Activated CD4-positive, alpha-beta T cell treated with anti-CD3 and anti-CD28 coated beads for 48 hours (primary cell): ENCODE results near the gene DENND1A.

ENCODE experiments used
- DNase-seq: peaks from one replicate; pipeline ENCODE4 v3.0.0-alpha.2; 2020

DENND1A gene

DNA sequence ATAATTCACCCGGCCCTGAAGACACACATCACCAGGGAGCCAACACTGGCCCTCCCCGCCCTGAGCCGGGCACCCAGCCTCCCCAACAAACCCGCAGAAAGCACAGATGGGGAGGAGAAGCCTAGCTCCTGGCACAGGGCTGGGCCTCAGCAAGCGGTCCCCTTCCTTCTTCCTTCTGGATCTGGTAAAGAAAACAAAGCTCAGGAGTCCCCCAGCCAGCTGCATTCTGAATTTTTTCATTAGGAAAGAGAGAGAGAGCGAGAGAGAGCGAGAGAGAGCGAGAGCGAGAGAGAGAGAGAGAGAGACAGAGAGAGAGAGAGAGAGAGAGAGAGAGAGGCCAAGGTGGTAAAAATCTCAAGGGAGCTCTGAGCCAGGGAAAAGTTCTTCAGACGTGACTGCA, 378.2 kb downstream of the DENND1A start:
- DNase-seq = no peak

DNA sequence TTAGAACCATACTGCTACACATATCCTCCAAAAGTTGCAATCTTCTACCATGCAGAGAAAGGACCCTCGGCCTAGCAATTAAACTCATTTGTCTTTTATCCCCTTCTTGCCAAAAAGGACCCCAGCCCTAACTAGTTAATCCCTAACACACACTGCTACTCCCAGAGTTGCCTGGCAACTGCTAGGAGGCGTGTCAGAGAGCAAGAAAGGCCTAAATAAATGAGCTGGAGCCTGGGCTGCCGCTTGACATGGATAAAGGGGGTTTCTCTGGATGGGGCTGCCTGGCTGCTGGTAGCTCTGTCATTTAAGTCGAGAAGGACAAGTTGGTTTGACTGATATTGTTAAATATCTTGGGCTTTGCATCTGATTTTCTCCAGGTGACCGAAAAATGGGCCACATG, 379.1 kb downstream of the DENND1A start:
- no peak for DNase-seq

DNA sequence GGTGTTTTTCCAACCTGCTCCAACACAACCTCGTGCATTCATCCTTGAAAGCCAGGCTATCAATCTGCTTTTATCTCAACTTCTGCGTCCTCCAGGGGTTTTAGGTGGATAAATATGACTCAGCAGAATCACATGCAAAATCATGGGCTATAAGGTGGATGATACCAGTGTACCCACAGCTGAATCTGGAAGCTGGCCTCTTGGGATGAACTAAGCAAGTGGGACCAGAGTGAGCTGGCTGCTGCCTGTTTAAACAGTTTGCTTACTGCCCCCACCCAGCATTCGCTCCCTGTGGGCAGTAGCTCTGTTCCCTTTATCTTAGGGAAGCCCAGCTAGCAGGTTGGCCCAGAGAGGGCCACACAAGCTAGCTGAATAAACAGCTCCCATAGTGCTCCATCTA, 379.9 kb downstream of the DENND1A start:
- DNase-seq = no peak

DNA sequence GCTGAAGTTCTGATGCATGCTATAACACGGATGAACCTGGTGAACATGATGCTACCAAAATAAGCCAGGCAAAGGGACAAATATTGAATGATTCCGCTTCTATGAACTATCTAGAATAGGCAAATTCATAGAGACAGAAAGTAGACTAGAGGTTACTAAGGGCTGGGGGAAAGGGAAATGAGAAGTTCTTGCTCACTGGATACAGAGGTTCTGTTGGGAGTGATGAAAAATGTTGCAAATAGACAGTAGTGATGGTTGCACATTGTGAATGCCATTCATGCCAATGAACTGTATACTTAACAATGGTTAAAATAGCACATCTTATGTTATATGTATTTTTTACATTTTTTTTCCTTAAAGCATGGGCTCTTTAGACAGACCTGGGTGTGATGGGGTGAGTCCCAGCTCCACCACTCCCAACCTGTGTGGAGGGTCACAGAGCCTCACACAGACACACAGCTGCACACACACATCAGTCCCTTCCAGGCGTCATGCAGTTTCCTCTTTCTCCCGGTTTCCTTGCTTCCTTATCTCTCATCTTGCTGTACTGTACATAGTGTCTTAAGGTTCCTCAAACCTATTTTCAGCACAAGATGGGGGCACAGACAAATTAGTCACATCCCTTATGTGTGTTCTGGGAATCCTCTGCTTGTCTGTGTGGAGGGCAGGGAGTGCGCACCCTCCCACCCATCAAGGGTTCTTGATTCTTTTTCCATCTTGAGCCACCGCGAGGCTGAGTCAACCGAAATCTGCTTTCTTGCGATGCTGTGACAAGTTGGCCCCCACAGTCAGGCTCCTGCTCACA, 381.0 kb downstream of the DENND1A start:
- DNase-seq = peak; percentile 81

DNA sequence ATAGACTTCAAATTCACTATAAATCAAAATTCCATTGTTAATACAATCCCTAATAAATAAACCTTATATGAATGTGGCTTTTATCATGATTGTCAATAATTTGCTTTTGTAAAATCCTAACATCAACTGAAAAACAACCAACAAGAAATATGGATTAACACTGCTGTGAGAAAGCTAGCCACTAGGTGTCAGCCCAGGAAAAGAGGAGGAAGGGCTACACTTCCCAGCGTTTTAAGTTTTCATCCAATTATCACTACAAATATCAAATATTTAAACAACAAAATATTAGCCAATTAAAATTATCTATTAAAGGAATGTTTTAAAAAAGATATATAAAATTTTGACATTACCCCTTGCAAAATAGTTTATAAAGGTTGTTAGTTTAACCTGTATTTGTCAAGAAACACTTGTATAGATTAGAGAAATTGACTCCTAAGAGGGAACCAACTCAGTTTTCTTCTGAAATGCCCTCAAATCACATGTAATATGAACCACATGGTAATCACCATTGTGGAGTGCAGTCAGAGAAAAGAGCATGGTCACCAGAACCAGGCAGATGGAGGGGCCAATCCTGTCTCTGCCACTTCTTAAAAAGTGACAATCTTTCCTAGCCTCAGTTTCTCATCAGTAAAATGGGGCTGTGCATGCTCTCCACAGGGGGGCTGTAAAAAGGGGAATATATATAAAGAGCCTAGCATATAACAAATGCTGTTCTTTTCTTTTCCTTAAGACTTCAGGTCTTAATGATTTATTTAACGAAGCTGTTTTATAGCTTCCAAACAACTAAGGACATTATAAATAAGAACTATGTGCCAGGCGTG, 385.7 kb downstream of the DENND1A start:
- DNase-seq = peak; percentile 23

DNA sequence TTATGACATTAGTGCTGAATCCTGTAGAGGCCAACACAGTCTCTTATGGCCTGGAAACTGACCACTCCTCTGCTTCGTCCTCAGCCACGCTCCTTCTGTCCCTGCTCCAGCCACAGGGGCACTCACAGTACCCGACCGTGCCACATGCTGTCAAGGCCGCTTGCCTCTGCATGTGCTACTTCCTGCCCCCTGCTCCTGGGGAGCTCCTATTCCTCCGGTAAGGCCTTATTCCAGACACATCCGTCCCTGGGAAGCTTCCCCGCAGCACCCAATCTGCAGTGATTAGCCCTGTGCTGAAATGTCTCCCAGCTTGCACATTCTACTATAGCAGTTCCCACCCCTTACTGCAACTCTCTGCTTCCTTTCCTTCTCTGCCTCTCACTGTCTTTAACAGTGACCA, 386.4 kb downstream of the DENND1A start:
- DNase-seq = no peak

DNA sequence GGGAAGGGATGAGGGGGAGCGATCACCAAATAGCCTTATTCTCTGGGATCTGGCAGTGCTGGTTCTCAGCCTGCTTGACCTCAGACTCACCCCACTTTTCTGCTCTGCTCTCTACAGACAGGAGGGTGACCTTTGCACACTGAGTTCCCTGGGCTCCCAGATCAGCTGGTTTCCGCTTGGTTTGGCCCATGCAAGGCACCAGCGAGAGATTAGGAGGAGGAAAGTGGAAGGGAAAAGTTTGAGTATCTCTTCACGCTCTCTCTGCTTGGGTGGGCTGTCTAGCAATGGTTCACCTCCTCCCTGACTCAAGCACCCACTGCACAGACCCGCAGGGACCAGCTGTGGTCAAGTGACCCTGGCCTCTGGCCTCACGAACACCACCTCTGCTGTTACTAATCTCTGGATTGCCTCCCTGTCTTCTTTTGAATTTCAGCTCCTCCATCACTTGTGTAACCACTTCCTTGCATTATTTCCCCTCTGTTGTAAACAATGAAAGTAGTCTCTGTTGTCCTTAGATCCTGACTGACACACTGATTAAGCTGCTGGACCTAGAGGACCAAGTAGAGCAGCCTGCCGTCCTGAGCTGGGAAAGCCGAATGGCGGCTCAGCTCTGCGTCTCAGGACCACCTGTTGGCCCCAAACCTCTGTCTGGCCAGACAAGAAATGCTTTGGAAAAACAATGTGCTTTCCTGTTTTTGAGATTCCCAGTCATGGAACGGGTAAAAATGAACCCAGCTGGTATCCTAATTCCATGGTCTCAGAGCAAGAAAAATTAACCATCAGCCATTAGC, 387.3 kb downstream of the DENND1A start:
- DNase-seq = no peak

DNA sequence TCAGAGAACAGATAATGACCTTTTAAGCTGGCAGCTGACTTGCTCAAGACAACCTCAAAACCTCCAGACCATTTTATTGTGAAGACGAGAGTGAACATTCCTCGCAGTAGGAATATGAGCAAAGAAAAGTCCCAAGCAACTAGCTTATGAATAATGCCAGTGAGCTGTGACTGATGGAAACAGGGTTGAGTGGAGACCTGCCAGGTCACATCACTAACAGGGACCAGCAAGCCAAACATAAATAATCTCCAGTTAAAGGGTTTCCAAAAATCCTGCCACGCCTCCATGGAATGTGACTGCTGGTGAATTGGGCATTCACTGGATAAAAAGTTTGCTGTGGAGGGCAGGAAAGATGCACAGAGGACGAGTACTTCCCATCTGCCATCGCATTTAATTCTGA, 388.5 kb downstream of the DENND1A start:
- DNase-seq = no peak

DNA sequence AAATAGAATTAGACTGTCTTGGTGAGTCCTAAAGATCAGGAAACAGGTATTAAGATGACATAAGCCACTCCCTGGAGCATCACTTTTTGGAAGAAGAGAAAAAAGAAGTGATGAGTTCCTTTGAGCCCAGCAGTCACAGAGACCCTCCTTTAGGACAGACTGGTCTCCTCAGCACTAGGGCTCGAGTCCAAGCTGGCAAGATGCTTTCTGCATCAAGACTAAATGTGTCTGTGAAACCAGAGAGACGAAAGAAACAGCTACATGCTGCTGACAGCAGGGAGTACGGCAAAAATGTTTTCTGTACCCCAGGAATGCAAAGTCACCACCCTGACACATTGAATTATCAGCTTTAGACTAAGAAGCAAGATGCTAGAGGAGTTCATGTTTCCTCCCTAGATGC, 389.5 kb downstream of the DENND1A start:
- DNase-seq = no peak

DNA sequence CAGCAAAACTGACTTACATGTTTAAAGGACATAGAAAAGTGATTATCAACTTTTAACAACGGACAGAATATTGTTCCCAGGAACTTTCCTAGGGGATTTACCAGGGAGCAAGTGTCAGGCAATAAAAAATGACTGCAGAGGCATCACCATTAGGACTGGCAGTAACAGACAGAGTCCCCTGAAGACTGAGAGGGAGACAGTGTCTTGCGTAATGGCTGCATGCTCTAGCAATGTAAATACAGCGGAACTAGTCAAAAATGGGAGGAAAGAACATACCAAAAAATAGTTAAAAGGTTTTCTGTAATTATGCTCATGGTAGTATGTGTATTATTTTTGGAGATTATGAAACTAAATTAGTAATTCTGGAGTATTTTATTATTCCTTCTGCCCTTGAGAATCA, 392.1 kb downstream of the DENND1A start:
- no peak for DNase-seq

DNA sequence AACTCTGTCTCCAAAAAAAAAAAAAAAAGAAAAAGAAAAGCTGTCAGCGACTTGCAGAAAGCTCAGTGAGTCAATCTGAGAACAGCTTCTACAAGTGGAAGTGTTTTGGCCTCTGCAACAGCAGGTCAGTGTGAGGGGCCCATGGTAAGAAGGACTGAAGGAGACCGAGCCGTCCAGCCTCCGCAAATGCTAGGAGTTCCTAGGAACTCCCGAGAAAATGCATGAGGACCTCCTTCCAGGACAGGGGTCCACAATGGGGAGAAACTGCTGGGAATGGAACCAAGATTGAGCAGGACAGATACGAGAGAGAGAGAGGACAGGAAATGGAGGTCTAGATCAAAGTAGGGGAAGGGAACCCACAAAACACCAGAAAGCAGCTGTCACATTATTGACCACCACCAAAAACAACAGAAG, 393.5 kb downstream of the DENND1A start:
- no peak for DNase-seq

DNA sequence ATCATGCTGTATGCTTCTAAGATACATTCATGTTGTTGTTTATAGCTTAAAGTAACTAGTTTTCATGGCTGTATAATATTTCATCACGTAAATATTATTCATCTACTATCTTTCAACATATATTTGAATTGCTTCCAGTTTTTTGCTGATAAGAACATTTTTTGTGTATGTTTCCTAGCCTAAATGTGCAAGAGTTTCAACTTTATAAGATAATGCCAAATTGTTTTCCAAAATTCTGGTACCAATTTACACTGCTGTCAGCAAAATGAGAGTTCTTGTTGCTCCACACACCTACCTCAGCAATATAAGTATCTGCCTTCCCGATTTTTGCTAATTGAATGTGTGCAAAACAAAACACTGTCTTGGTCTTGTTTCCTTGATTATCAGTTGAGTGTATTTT, 395.6 kb downstream of the DENND1A start:
- no peak for DNase-seq

DNA sequence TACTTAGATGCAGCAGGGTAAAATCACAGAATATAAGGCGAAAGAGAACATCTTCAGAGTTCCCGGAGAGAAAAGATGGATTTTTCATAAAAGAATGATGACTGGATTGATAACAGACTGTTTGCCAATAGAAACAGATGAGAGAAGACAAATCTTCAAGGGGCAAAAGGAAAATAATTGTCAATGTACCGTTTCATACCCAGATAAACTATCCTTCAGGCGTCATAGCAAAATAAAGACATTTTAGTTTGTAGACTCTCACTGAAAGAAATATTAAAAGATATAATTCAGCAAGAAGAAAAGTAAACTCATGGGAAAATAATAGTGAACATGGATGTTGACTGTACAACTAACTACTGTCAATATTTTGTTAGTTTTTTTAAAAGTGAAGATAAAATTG, 399.7 kb downstream of the DENND1A start:
- DNase-seq = no peak

DNA sequence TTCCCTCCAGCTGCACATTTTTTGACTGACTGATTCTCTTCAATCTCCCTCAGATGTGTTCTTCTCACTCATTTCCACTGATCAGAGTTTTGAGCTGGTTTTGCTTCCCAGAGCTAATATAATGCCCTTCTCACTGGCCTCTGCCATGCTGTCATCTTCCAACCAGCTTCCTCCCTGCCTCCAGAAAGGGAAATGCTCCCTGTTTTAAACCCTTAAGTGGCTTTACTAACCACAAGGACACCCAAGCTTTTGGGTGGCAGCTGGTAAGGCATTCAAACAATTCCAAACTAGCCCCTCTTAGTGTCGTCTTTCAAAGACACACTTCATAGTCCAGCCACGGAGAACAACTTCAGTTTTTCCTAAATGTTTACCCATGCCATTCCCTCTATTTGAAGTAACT, 401.4 kb downstream of the DENND1A start:
- DNase-seq = no peak

DNA sequence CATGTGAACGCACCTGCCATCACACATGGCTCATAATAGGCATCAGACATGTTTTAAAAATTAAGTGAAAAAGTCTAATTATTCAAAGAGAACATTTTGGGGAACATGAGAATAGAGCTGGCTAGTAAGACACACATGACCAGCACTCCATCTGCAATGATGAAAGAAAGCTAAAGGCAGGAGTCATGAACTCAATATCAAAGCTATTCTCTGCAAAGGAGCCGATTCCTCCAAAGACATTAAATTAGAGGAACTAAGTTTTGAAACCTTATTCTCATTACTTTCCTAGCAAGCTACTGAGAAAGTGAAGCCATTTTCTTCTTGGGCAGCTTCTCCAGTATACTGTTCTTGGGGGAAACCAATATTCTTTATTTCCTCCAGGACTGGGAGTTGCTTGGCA, 401.9 kb downstream of the DENND1A start:
- DNase-seq = no peak

DNA sequence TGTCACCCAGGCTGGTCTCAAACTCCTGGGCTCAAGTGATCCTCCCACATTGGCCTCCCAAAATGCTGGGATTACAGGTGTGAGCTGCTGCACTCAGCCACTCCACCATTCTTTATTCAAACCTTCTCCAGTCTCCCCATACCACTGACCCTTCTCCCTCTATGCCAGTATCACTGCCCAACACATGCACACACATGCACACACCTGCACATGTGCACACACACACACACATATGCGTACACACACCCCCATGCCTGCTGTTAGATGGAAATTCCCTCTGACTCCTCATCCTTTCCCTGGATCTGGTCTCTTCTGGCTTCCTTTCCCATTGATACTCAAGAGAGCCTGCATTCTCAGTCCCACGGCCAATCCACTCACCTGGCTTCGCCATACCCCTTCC, 404.0 kb downstream of the DENND1A start:
- no peak for DNase-seq

DNA sequence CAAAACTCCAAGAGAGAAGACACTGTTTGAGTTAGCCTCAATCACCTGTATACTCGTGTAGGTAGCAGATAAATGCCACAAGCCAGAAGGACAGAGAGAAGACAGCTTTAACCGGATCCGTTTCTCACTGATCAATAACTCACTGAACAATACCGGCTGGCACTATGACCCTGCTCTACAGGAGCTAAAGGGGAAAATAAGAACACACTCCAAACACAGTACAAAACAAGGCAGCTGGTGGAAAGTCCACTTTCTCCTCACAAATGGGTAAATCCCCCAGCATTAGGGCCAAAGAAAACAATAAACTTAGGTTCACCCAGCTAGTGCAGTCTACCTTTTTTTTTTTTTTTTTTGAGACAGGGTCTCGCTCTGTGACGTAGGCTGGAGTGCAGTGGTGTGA, 404.5 kb downstream of the DENND1A start:
- no peak for DNase-seq

DNA sequence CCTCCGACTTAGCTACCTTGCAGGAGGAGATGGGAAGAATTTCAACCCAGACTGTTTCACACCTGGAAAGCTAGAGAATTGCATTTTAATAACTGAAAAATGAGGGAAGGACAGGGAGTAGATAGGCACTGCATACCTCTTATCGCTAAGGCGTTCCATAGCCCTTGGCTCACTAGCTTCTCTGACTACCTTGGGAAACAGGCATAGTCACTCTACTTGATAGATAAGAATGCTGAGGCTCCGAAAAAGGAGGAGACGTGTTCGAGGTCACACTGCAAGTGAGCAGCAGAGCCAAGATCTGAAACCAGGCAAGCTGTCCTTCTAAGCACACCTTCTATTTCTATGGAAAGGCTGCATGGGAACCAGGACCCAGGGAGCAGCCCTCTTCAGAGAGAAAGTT, 405.1 kb downstream of the DENND1A start:
- no peak for DNase-seq

DNA sequence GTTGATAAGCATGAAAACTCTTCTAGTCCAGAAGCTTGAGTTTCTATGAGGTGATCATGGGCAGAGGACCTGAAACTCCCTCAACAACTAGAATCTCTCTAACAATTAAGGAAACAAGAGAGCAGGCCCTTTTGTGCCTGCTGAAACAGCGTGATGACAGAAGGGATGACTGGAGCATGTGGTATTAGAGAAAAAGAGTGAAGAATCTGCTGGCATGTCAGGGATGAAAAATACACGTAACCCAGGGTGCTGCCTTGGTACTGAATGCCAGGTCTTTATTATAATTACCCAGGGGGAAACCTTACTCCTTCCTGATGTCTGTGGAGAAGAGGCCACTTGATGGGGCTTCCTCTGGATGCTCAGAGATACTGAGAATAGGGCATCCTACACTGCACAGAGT, 406.1 kb downstream of the DENND1A start:
- DNase-seq = no peak

DNA sequence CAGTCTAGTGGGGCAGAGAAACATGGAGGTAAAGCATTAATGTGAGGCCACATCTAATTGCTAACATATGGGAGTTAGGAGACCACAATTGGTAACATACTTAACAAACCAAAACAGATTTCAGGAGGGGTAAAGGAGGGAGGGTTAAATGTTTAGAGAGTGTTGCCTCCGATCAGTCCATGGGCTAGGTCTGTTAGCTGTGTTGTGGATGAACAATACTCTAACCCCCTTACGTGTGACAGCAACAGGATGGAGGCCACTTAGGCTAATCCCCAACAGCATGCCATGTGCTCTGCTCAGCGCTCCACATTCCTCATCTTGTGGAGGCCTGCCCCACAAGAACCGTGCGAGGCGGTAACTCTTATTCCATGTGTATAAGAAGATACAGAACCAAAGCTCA, 406.9 kb downstream of the DENND1A start:
- no peak for DNase-seq

DNA sequence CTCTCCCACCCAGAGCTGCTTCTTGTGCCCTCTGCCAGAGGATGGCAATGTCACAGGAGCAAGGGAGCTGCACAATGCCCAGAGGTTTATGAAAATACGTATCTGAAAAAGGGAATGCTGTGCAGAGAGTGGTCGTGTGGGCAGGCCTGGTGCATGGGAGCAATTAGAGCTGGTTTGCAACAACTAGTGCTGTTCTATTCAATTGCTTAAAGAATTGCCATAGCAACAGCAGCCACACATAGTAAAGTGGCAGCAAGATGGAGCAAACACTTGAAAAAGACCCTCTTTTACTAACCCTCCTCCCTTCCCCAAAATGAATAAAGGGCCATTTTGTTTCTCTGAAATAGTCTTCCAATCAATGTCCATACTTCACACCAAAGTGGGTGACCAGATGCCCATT, 407.7 kb downstream of the DENND1A start:
- no peak for DNase-seq

DNA sequence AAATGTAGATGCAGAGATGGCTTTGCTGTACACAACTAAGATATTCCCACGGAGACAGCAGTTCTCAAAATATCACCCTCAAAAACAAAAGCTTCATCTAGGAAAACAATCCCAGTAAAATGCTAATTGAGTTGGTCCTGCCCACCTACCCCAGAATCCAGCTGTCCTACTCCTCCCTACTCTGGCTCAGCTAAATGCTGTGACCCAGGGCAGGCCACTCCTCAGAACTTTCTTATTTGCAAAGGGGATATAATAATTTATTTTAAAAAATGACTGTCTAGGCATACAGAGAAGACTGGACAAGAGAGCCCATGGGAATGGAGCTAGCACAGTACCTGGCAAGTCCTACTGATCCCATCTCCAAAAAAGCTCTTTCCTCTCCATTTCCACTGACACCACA, 411.6 kb downstream of the DENND1A start:
- no peak for DNase-seq

DNA sequence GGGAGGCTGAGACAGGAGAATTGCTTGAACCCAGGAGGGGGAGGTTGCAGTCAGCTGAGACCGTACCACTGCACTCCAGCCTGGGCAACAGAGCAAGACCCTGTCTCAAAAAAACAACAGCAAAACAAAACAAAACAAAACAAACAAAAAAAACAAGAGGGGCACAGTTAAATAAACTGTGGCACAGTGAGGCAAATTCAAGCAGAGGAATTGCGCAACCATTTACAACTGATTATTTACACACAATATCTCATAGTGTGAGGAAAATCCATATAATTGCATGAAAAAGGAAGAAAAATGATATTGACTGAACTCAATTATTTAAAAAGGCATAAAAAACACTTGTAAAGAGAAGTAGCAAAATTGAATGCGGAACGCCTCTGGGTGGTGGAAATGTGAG, 412.4 kb downstream of the DENND1A start:
- no peak for DNase-seq

DNA sequence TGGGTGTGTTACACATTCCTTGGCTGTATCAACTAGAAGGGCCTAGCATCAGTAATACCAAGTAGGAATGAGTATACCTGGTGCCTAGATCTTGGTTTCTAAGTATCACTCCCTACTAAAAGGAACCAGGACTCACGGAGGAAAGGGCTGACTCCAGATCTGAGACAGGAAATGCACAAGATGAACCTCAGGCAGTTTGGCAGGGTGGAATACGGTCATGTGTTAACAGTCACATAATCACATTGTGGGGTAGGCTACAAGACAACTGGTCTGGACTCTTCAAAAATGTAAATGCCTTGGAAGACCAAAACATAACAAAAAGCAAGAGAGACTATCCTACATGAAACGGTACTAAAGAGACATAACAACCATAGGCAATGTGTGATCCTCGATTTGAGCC, 415.2 kb downstream of the DENND1A start:
- DNase-seq = no peak
